Activated naive CD4-positive, alpha-beta T cell treated with Interleukin-2 at 50 U/mL for 16 hours (primary cell): ENCODE data around the gene USP28.

Experiments
- DNase-seq: peaks from one replicate; pipeline ENCODE4 v3.0.0-alpha.2; 2020

The USP28 gene

GRCh38 chr11:113876074-113876797 is 864 bp upstream of the USP28 start:
- DNase-seq = no peak

DNA sequence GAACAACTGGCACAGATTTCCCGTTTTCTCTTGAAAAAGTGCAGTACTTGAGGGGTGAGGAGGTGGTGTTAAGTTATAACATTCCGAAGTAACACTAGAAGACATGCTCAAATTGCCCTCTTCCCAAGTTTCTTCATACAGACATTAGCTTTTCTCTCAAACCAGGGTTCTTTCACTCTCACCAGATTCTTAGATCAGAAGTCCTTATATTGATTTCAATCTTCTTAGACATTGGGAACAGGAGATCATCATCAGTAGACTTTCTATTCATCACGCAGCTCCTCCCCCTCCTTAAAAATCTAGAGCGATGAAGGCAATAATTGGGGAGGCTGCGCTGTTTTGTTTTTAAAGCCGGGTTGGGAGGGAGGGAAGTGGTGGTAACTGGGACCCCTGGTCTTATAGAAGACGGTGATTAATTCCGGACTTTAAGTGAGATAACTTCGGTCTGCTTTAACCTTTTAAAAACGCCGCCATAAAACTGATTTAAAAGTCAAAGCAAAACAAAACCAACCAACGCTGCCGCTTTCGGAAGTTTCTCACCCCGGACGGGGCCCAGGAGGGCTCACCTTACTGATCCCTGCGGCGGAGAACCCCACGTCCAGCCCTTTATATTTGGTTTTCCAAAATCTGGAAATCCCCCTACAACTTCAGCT is 665 bp downstream of the USP28 start:
- DNase-seq = no peak

DNA sequence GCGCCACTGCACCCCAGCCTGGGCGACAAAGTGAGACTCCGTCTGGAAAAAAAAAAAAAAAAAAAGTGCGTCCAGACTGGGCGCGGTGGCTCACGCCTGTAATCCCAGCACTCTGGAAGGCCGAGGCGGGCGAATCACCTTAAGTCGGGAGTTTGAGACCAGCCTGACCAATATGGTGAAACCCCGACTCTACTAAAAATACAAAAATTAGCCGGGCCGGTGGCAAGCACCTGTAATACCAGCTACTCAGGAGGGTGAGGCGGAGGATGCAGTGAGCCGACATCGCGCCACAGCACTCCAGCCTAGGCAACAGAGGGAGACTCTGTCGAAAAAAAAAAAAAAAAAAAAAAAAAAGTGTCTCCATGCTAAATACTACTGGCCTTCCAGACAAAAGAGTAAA is 1.3 kb downstream of the USP28 start:
- no peak for DNase-seq

DNA sequence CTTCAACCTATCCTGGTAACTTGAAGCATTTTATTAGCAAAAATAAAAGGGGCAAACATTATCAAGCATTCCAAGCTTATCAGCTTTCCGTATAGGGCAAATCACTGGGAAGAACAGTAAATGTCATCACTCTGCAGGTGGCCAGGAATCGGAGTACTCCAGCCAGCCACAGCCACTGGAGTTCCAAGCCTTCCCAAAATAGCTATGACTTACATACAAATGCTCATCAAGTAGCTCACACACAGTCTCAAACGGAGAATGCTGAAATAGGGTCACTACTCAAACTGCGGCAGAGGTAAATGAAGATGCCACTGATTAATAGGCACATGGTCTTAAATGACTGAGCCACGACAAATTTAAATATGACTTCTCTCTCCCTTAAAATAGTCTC is 2.1 kb downstream of the USP28 start:
- no peak for DNase-seq

DNA sequence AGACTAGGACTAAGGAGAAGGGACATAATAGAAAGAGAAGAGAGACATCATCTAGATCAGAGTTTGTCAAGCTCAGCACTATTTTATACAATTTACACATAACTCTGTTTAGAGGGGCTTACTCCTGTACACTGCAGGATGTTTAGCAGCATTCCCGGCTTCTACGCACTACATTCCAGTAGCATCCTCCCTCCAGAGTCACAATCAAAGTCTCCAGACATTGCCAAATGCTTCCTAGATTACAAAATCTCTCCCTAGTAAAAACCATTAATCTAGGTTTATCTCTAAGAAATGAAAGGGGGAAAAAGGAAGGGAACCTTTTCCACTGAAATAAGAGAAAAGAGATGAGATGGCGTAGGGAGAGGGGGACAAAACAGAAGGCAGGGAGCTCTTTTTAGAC is 4.0 kb downstream of the USP28 start:
- no peak for DNase-seq

DNA sequence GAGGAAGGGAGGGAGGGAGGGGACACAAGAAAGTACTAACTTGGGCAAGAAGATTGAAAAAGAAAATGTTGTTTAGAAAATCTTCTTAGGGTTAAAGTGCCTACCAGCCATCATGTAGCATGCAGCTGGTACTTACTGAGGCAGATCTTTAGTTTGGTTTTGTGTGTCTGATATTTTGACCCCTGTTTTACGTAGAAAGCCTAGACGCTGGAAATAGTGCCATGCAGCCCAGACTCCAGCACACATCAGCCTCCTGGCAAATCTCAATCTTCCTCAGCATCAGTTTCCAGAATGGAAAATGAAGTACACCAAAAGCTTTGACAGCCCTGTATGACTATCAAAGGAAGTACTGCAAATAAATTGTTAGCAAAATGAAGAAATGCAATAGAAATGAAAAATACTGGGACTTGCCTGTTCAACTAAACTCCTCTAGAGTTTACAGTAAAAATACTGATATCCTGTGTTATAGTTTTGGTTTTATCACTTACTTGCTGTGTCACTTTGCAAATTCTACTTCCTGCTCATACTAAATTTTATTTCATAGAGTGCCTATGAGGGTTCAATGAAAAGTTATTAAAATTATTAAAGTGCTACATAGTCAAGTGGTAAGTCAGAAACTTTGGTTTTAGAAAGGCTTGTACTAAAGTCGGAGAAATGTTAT is 7.4 kb downstream of the USP28 start:
- no peak for DNase-seq

GRCh38 chr11:113865873-113866272 is 9.5 kb downstream of the USP28 start:
- no peak for DNase-seq

DNA sequence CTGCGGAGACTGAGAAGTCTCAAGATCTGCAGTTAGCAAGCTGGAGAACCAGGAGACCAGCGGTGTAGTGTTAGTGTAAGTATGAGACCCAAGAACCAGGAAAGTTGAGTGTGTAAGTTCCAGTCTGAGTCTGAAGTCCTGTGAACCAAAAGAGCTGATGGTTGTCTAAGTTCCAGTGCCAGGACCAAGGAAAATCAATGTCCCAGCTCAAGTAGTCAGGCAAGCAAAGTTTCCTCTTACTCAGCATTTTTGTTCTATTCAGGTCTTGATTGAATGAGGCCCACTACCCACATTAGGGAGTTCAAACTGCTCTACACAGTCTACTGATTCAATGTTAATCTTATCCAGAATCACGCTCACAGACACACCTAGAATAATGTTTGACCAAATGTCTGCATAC is 11.0 kb downstream of the USP28 start:
- no peak for DNase-seq

DNA sequence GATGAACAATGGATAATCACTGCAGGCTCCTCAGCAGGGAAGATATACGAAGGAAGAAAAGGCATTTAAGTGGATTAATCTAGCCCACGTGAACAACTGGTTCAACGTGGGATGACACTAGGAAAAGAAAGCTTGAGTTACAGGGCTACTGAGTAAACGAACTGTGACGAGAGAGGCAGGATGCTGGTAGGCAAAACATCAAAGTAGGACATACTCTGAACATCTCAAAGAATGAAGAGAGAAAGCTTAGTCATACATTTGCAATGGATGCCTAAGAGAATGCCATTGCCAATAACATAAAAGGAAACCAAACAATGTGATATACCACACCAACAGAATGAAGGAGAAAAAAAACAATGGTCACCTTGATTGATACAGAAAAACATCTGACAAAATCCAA is 12.9 kb downstream of the USP28 start:
- no peak for DNase-seq

- no peak for DNase-seq
These were observed 15.7 kb downstream of the USP28 start for GRCh38 chr11:113859665-113860064.

GRCh38 chr11:113856966-113857759 is 18.2 kb downstream of the USP28 start:
- DNase-seq = no peak

DNA sequence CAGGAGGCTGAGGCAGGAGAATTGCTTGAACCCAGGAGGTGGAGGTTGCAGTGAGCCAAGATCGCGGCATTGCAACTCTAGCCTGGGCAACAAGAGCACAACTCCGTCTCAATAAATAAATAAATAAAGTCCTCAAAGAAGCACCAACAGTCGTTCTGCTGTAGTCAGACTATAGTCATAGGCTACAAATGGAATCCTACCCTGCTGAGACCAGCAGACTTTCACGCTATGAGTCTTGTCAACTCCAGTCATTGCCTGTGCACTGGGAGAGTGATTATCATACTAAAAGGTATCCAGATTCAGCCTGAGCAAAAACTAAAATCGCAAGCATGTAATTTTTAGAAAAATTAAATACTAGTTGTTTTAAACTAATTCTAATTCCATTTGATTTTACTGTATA is 19.6 kb downstream of the USP28 start:
- DNase-seq = no peak

GRCh38 chr11:113850188-113850587 is 25.2 kb downstream of the USP28 start:
- no peak for DNase-seq

GRCh38 chr11:113849713-113850112 is 25.7 kb downstream of the USP28 start:
- DNase-seq = no peak

GRCh38 chr11:113847580-113847979 is 27.8 kb downstream of the USP28 start:
- DNase-seq = no peak

- DNase-seq = no peak
These were observed 28.3 kb downstream of the USP28 start for GRCh38 chr11:113847111-113847510.

- DNase-seq = no peak
These were observed 33.7 kb downstream of the USP28 start for GRCh38 chr11:113841691-113842090.

DNA sequence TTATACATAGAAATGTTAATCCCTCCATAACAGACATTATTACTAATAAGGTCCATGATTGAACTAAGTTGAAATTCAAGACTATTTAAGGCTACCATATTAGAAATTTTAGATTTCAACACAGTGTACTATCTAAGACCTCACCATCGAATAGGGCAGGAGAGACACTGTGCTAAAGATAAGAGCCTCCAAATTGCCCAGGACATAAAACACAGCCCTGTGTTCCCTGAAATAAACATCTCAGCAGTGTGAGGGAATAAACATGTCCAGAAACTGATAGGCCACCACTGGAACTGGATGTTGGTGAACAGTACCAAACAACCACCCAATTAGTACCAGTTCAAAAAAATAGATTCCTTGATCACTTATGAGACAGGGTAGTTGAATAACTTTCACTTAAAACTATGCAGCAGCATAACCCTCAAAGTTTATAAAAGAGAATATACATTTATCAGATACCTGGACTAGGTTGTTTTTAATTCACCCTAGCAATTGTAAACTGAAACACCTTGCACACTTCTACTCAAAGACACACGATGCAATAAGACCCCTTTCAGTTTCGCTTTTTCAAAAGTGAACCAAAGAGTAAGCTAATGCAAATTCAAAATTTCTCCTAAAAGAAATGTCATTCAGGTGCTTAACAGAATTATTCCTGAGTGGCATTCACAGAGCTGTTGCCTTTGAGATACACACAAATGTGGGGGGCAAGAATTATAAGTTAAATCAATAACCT is 34.3 kb downstream of the USP28 start:
- DNase-seq = no peak

- DNase-seq = no peak
These were observed 35.5 kb downstream of the USP28 start for GRCh38 chr11:113839842-113840241.

- DNase-seq = no peak
These were observed 37.4 kb downstream of the USP28 start for GRCh38 chr11:113838005-113838404.

DNA sequence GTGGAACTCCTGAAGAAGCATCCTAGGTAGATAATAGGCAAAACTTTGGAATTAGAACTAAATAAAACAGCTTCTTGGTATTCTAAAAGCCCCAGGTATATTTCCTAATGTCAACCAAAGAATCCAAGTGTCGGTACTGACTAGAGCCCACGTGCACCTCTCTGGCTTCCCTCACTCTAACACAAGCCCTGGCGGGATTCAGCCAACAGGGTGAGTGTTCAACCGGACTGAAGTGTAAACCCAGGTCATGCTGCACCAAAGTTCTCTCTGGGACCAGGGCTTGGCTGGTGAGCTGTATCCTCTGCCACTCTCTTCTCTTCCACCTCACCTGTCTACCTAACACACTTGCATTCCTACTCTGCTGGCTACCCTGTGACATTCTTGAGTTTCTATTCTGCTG is 40.1 kb downstream of the USP28 start:
- no peak for DNase-seq

- no peak for DNase-seq
These were observed 42.2 kb downstream of the USP28 start for GRCh38 chr11:113833151-113833550.

- DNase-seq = no peak
These were observed 44.1 kb downstream of the USP28 start for GRCh38 chr11:113831314-113831713.
